Tongue (tissue), 2 donors: ENCODE data around the gene SHB. TPM values are rescaled to one million over a fixed set of nuclear protein-coding genes. Genes with fewer than 3 reads are reported as not detected.
"Not testable (repeated sequence)": the region's sequence is repeated elsewhere in the genome, so short reads cannot be mapped to it uniquely, and the experiment has no call there.

Experiments used
- DNase-seq: peaks from one replicate; pipeline ENCODE4 v3.0.0-alpha.2; 2015
- total RNA-seq: library from RNA; depleted of rRNA; stranded (reverse); fragments of >200 nt; gene quantifications from one replicate; pipeline ENCODE4 v1.2.3, GENCODE V29; 2014

SHB gene
- total RNA-seq, 1 donor from 2014 or later = 10.2 TPM

- no peak for DNase-seq
These were observed 150.3 kb downstream of the SHB start for GRCh38 chr9:37918665-37919170.

DNA sequence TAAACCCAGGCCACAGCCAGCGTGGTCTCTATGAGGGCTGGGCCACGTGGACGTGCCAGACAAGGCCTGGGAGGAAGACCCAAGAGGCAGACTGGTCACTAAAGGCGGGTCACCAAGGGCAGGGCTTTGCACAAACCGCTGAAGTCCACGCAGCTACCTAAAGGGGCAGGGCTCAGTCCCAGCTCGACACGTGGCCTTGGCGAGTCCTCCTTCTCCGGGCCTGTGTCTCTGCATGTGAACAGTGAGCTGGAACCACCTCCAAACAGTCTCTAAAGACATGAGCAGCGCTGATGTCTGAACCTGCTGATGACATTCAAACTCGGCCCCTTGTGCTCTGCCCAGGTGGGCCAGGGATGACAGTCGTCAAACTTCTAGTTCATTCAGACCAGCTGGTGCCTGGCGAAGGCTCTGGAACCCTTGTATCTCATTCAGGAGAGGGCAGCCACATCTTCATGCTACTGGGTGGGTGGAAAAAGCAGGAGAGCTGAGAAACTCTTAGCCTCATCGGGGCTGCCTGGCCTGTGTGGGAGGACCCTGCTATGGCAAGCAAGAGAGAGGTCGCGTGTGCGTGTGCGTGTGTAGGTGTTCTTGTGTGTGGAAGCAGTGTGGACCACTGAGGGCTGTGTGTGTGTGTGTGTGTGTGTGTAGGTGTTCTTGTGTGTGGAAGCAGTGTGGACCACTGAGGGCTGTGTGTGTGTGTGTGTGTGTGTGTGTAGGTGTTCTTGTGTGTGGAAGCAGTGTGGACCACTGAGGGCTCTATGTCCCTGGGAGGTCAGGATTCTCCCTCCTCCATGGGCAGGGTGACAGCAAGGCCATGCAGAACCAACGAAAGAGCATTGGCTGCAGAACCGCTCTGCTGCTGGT is 151.0 kb downstream of the SHB start:
- DNase-seq = no peak

DNA sequence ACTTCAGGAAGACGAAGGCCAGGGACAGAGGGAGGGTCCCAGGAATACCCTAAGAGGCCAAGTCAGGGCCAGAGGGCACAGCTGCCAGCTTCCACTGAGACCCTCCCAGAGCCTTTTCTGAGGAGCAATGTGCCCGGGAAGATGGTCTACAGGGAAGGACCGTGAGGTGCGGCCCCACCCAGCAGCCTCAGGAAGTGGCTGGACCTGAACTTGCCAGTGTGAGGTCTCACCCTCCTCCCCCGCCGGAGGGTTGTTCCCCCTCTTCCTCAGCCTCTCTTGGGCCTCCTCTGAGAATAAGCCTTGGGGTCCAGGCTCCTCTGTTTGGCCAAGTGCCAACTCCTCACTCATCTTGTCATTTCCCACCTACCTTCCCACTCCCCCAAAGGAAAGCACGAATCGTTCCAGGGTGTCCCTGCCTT is 151.7 kb downstream of the SHB start:
- DNase-seq = no peak

DNA sequence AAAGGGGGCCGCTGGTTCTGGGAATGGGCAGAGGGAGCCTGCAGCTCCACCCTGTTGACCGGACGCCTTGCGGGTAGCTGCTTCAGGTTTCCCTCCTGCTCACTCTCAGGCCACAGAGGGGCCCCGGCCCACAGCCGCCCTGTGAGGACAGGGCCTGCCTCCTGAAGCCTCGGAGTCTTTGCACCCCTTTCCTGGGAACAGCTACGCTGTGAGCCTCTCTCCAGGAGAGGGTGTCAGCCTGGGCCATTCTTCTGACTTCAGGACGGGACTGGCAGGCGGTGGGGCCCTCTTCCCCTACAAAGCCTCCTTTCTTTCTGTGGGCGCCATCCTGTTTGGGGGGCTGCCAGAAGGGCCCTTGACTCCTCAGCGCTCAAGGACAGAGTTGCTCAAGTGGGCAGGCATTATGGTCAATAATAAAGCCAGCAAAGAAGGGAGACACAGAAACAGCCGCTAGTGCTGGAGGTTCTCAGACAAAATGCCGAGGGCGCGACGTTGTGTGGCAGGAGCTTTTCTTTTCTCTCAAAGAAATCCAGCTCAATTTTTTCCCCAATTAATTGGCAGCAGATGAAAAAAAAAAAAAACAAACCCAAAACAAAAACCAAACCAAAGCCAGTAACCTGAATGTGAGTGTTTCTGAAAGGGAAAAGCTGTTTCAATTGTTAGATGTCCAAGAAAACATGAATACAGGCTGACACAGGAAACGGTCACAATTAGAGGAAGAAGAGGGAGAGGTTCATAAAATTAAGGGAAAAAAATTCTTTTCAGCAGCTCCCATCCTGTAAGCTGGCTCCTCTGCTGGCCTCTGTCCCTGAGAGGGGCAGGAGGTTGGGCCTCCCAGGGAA is 152.3 kb downstream of the SHB start:
- DNase-seq = no peak

GRCh38 chr9:37915911-37916470 is 153.0 kb downstream of the SHB start:
- no peak for DNase-seq

GRCh38 chr9:37914701-37915358 is 154.2 kb downstream of the SHB start:
- no peak for DNase-seq

DNA sequence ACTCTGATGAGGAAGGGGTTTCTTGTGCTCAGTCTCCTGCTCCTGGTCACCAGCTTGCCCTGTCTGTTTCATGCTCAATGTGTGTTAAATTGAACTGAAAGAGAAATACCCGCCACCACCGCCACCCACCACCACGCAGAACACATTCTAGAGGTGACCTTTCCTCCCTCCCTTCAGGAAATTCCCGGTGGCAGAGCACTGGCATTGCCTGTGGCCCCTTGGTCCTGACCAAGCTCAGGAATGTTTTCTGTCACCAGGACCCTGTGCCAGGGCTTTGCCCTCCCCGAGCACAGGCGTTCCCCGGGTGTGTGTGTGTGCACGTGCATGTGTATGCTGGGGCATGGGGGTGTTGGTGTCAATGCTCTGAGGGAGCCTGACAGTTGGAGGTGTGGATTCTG is 154.9 kb downstream of the SHB start:
- no peak for DNase-seq

DNA sequence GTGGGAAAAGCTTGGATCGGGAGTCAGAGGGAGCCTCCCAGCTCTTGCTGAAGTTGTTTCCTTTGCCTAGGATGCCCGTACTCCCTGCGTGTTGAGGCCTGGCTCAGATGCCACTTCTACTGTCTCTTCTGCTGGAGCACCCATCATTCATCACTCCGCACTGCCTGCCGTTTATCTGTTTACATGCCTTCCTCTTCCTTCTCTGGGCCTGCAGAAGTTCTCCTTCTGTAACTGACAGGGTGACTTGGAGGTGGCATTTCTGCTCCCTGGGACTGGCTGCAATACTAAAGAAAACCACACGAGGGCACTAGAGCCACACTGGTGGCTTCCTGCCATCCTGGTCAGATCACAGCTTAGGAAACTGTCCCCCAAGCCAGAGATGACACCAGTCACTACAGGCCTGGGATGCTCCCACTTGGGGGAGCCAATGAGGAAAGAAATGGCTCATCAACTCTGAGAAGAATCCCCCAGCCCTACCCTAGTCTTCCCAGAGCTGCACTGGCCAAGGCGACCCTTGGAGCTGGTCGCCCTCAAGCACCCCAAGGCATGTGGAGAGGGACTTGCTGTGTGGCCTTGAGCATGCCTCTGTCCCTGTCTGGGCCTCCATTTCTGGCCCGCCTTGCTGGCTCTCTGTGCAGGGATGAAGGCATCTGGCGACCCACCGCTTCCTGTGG is 155.4 kb downstream of the SHB start:
- DNase-seq = peak; percentile 94

DNA sequence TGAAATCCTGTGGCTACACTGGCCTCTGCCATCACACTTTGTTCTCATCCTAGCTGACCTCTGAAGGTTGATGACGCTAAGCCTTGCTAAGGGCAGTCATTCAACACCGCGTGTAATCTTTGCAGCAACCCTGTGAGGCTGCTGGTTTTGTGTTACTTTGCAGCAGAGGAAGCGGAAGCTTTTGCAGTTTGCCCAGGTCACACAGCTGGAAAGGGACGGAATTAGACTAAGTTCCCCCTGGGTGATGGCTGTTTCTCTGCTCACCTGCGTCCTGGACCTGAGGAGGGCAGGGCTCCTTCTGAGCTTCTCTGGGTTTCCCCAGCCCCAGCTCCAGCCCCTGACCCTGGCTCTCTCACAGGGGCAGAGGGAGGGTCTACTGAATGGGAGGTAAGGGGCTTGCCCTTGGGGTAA is 157.8 kb downstream of the SHB start:
- no peak for DNase-seq

- DNase-seq = no peak
These were observed 158.8 kb downstream of the SHB start for GRCh38 chr9:37910271-37910670.

DNA sequence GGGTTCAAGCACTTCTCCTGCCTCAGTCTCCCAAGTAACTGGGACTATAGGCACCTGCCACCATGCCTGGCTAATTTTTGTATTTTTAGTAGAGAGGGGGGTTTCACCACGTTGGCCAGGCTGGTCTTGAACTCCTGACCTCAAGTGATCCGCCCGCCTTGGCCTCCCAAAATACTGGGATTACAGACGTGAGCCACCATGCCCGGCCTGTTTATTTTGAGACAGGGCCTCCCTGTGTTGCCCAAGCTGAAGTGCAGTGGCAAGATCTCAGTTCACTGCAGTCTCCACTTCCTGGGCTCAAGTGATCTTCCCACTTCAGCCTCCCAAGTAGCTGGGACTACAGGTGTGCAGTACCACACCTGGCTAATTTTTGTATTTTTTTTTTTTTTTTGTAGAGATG is 159.2 kb downstream of the SHB start:
- DNase-seq = not testable (repeated sequence)

DNA sequence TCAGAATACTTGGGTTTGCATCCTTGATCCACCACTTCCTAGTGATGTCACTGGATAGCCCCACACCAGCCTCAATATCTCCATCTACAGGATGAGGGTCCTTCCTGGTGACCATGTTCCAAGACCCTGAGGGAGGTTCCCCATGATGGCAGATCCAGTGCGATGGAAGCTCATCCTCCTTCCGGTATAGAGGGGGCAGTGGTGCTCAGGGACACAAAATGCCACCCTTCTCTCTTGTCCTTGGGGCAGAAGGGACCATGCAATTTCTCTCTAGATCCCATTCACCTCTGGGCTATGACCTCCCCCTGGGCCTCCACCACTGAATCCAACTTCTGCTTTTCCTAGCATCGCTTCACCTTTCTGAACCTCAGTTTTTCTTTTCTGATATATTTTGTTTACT is 159.7 kb downstream of the SHB start:
- DNase-seq = no peak

DNA sequence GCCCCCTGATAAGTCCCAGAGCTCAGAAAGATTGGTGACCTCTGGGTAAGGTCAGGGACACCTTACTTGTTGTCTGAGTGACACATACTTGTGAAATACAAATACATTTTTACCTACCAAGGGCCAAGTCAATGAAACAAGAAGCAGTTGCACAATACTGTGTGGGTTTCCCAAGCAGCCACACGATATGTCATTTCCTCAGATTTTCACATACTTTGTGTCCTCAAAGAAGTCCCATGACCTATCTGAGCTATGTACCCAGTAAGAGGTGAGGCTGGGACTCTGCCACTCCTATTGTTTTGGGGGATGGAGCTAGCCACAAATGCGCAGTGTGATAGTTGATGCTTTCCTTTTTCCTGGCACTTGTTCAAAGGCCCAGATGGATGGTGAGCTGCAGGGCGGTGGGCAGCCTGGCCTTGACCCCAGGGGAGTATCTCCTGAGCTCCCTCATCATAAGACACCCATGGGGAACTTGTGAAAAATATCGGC is 160.3 kb downstream of the SHB start:
- DNase-seq = no peak

DNA sequence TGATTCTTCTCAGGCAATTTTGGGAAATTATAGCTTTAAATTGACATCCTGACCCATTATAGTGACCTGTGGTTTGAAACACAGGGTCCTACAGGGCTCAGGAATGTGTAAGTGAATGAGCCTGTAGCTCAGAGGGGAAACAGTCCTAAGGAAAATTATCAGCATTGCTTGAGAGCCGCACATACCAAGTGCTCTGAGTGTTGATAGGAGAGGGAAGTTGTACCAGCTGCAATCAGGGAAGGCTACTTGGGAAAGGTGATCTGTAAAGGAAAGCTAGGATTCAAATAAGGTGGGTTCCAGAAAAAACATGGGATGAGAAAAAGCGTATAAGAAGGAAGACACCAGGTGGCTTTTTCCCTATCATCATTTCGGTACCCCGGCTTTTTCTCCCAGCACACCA is 160.7 kb downstream of the SHB start:
- no peak for DNase-seq

GRCh38 chr9:37906312-37907239 is 162.5 kb downstream of the SHB start:
- DNase-seq = no peak

- DNase-seq = no peak
These were observed 163.3 kb downstream of the SHB start for GRCh38 chr9:37905776-37906175.

GRCh38 chr9:37905131-37905505 is 163.9 kb downstream of the SHB start:
- no peak for DNase-seq

DNA sequence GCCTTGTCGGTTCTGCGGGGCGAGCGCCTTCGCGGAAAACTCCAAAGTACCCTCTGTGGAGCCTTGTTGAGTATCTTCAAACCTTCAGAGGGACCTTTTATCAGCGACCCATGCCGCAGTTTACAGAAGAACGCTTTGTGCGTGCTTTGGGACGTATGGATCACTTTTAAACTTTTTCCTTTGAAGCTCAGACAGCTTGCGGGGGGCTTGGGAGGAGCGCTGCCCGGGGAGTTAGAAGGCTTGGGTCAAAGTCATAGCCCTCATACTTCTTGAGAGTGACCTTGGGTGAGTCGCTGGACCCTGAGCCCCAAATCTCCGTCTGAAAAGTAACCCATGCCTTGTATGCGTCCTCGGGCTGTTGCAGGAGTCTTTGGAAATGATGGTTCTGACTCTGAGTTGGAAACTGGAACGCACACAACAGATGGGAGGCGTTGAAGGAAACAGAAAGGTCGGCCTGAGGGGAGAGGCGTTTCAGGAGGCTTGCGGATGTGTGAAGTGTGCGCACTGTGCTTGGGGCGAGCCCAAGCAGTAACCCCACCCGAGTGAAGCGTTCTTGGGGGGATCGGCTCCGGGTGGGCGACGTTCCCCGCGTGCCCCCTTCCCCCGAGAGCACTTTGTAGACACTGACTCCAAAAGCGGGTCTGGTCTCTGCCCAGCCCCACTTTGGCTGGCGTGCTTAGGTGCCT is 164.4 kb downstream of the SHB start:
- DNase-seq = peak; percentile 72

GRCh38 chr9:37903647-37904444 is 165.2 kb downstream of the SHB start, which contains the start of gene SLC25A51:
Gene SLC25A51, minus strand, starts transcription at chr9:37904127. Its CDS starts 15,577 bp downstream, at chr9:37888550.
- DNase-seq = peak; percentile 98
